Stomach (tissue), 4 donors: ENCODE results near the gene EFCAB11.

Experiments used
- CTCF ChIP-seq, 7 experiments: fragments of 450-650 bp in 4 of 7; fragments of 200-600 bp in 3 of 7; sonication (generic) in 3 of 7; IDR thresholded peaks; one replicate each; pipeline ENCODE4 v1.5.1; 2016 to 2019; ENCODE audit warnings: antibody characterized with exemption in 7 of 7, control low read depth in 2 of 7, mild to moderate bottlenecking in 1 of 7
- EP300 ChIP-seq: sonication (generic); formaldehyde crosslinking; IDR thresholded peaks from one replicate; pipeline ENCODE4 v1.6.1; 2017; ENCODE audit warnings: antibody characterized with exemption
- POLR2A ChIP-seq, 4 donors: fragments of 450-650 bp; IDR thresholded peaks; one replicate each; pipeline ENCODE4 v1.6.1; 2016; ENCODE audit warnings: antibody characterized with exemption in 4 of 4, control low read depth in 2 of 4, mild to moderate bottlenecking in 1 of 4, moderate library complexity in 1 of 4
- POLR2AphosphoS5 ChIP-seq, 3 donors: sonication (generic); formaldehyde crosslinking; IDR thresholded peaks; one replicate each; pipeline ENCODE4 v1.6.1; 2016; ENCODE audit warnings: antibody characterized with exemption in 3 of 3

DNA sequence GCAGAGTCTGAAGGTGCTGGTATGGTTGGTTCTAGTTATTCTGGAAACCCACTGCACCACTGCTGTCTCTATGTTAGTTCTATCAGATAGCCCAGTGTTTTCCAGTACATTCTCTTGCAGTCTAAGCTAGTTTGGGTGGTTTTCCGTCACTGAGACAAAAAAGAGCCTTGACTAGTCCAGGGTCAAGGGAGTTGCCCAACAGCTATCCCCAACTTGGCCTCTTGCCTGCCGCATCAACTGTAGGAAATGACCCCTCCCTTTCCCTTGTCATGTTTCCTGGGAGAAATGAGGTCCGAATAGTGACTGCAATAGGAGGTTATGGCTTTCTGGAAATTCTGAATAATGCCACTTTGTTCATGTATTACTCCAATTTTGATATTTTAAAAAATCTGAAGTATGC is 160.4 kb downstream of the EFCAB11 start:
- TF ChIP-seq CTCF (IDR thresholded peaks at IDR 0.05), result no peak
- no peak for TF ChIP-seq POLR2A (IDR thresholded peaks at IDR 0.05)
- no peak for TF ChIP-seq POLR2AphosphoS5 (IDR thresholded peaks at IDR 0.05)
- no peak for TF ChIP-seq EP300
